Gastroesophageal sphincter (tissue), 4 donors: Measurements from ENCODE around the gene ADGRD1. TPM values are rescaled to one million over a fixed set of nuclear protein-coding genes. Genes with fewer than 3 reads are reported as not detected.

Experiments
- ATAC-seq: fragments of 150-250 bp; one replicate; pipeline ENCODE4 v1.9.1; 2016; ENCODE audit warnings: mild to moderate bottlenecking, moderate library complexity
- H3K27ac ChIP-seq, 4 donors: fragments of 200-600 bp; sonication (generic) in 3 of 4; 1 replicate in 3 of 4; 2 replicates in 1 of 4; pipeline ENCODE4 v1.5.1; 2016 to 2019
- H3K27me3 ChIP-seq: fragments of 200-600 bp; sonication (generic); one replicate; pipeline ENCODE4 v1.5.1; 2019
- H3K36me3 ChIP-seq, 2 donors: fragments of 200-600 bp; sonication (generic); one replicate each; pipeline ENCODE4 v1.5.1; 2019; ENCODE audit warnings: control low read depth in 1 of 2
- H3K4me1 ChIP-seq, 3 donors: fragments of 200-600 bp; sonication (generic); 1 replicate in 2 of 3; 2 replicates in 1 of 3; pipeline ENCODE4 v1.5.1; 2016 to 2019; ENCODE audit warnings: control low read depth in 2 of 3
- H3K4me3 ChIP-seq, 2 donors: fragments of 200-600 bp; sonication (generic); one replicate each; pipeline ENCODE4 v1.5.1; 2019; ENCODE audit warnings: mild to moderate bottlenecking in 1 of 2, moderate library complexity in 1 of 2
- H3K9me3 ChIP-seq, 3 donors: fragments of 200-600 bp; sonication (generic); one replicate each; pipeline ENCODE4 v1.5.1; 2017 to 2019; ENCODE audit warnings: control low read depth in 2 of 3
- CTCF ChIP-seq, 4 experiments: fragments of 200-600 bp in 2 of 4; fragments of 450-650 bp in 2 of 4; sonication (generic) in 1 of 4; IDR thresholded peaks; one replicate each; pipeline ENCODE4 v1.5.1; 2017 to 2019; ENCODE audit warnings: antibody characterized with exemption in 4 of 4, mild to moderate bottlenecking in 2 of 4, moderate library complexity in 2 of 4
- EP300 ChIP-seq: sonication (generic); formaldehyde crosslinking; IDR thresholded peaks from one replicate; pipeline ENCODE4 v1.6.1; 2017; ENCODE audit warnings: antibody characterized with exemption, mild to moderate bottlenecking
- POLR2A ChIP-seq, 2 donors: fragments of 450-650 bp; IDR thresholded peaks; one replicate each; pipeline ENCODE4 v1.6.1; 2017; ENCODE audit warnings: antibody characterized with exemption in 2 of 2, mild to moderate bottlenecking in 2 of 2, moderate library complexity in 1 of 2
- POLR2AphosphoS5 ChIP-seq: sonication (generic); formaldehyde crosslinking; IDR thresholded peaks from one replicate; pipeline ENCODE4 v1.6.1; 2017; ENCODE audit warnings: antibody characterized with exemption
- WGBS, 2 donors: methylation state at CpG; one replicate each; pipeline ENCODE4 v1.1.5; 2018; ENCODE audit warnings: low coverage in 1 of 2; 5-methylcytosine and 5-hydroxymethylcytosine counted together
- total RNA-seq, 4 donors: library from RNA; depleted of rRNA; stranded (reverse); fragments of >200 nt; gene quantifications; one replicate each; pipeline ENCODE4 v1.1.0, GENCODE V29; 2016

Gene ADGRD1
- total RNA-seq, 4 donors from 2014 or later: 19.1 to 43.4 (median 31.3) TPM

- WGBS, 2 donors: 60 to 82% methylated on average over 1 to 8 of the region's 35 CpGs
- no peak overlapping the region for H3K27ac ChIP-seq
- H3K4me1 ChIP-seq: no peaks in the 10 kb centered on the region
- peaks cover 0 to 47% of the 10 kb centered on the region in 2 donors for H3K36me3 ChIP-seq
- H3K9me3 ChIP-seq: no peaks in the 10 kb centered on the region
- TF ChIP-seq EP300 (no peak), POLR2A (IDR thresholded peaks at IDR 0.05) (no peak), POLR2AphosphoS5 (no peak), CTCF (IDR thresholded peaks at IDR 0.05) (no peak)
- ATAC-seq: no peak
- no peaks in the 10 kb centered on the region for H3K27me3 ChIP-seq
- H3K4me3 ChIP-seq: no peak overlapping the region
Observed at GRCh38 chr12:131030472-131031328, 77.0 kb downstream of the ADGRD1 start.

- H3K27me3 ChIP-seq: no peaks in the 10 kb centered on the region
- WGBS, 2 donors: 86 to 92% methylated on average over 10 to 13 of the region's 28 CpGs
- TF ChIP-seq POLR2AphosphoS5: no peak
- no peak overlapping the region for H3K4me3 ChIP-seq
- H3K36me3 ChIP-seq: peaks cover 0 to 53% of the 10 kb centered on the region in 2 donors
- H3K9me3 ChIP-seq: no peaks in the 10 kb centered on the region
- H3K4me1 ChIP-seq: no peaks in the 10 kb centered on the region
- no peak overlapping the region for H3K27ac ChIP-seq
- ATAC-seq: no peak
Observed at GRCh38 chr12:131032082-131032750, 78.5 kb downstream of the ADGRD1 start.

GRCh38 chr12:131033486-131033885, 79.8 kb downstream of the ADGRD1 start:
- 100% methylated on average over 1 of the region's 16 CpGs; no CpG with 5 or more reads in 1 of the 2 donors for WGBS, 2 donors
- peaks cover 0 to 49% of the 10 kb centered on the region in 2 donors for H3K36me3 ChIP-seq
- H3K27ac ChIP-seq: no peak overlapping the region
- H3K4me3 ChIP-seq: no peak overlapping the region
- H3K4me1 ChIP-seq: no peaks in the 10 kb centered on the region
- no peaks in the 10 kb centered on the region for H3K9me3 ChIP-seq
- no peak for ATAC-seq
- no peak for TF ChIP-seq CTCF (IDR thresholded peaks at IDR 0.05)
- no peak for TF ChIP-seq POLR2AphosphoS5
- TF ChIP-seq EP300: no peak
- no peak for TF ChIP-seq POLR2A (IDR thresholded peaks at IDR 0.05)
- H3K27me3 ChIP-seq: no peaks in the 10 kb centered on the region

GRCh38 chr12:131033886-131034482, 80.3 kb downstream of the ADGRD1 start:
- peaks cover 0 to 45% of the 10 kb centered on the region in 2 donors for H3K36me3 ChIP-seq
- H3K4me3 ChIP-seq: no peak overlapping the region
- no peaks in the 10 kb centered on the region for H3K9me3 ChIP-seq
- H3K27me3 ChIP-seq: no peaks in the 10 kb centered on the region
- TF ChIP-seq CTCF (IDR thresholded peaks at IDR 0.05) (no peak), EP300 (no peak), POLR2A (IDR thresholded peaks at IDR 0.05) (no peak), POLR2AphosphoS5 (no peak)
- 90% methylated on average over 18 of the region's 30 CpGs; no CpG with 5 or more reads in 1 of the 2 donors for WGBS, 2 donors
- ATAC-seq: no peak
- H3K4me1 ChIP-seq: no peaks in the 10 kb centered on the region
- H3K27ac ChIP-seq: no peak overlapping the region

- TF ChIP-seq EP300: no peak
- no peak for TF ChIP-seq CTCF (IDR thresholded peaks at IDR 0.05)
- TF ChIP-seq POLR2A (IDR thresholded peaks at IDR 0.05): no peak
- no peak for TF ChIP-seq POLR2AphosphoS5
- Histone ChIP-seq H3K27me3 (no peaks in the 10 kb centered on the region), H3K27ac (no peak overlapping the region), H3K36me3 (peaks cover 0 to 45% of the 10 kb centered on the region in 2 donors), H3K9me3 (no peaks in the 10 kb centered on the region), H3K4me1 (peaks cover 0 to 3% (median 0%) of the 10 kb centered on the region in 3 donors), H3K4me3 (no peak overlapping the region)
- no peak for ATAC-seq
- 52 to 86% methylated on average over 6 to 8 of the region's 15 CpGs for WGBS, 2 donors
Observed at GRCh38 chr12:131034631-131035244, 81.0 kb downstream of the ADGRD1 start.
